ENCODE measurements around the gene NDUFB7.
A peak's percentile ranks its signal among the peaks of the same experiment; 100 is the strongest.

The NDUFB7 gene

GRCh38 chr19:14564652-14565297 lies 7.1 kb downstream of the NDUFB7 start (continued):
- TF ChIP-seq KLF17 (tag by site-specific recombination; IDR thresholded peaks at IDR 0.05), result peak; percentile 76; the same call in 1 of the 2 replicates
- peak; percentile 36; the same call in 1 of the 2 replicates for TF ChIP-seq ZNF76 (tag by site-specific recombination; IDR thresholded peaks at IDR 0.05; ENCODE audit: borderline replicate concordance, low read depth)
- TF ChIP-seq ZBTB17 (tag by site-specific recombination; IDR thresholded peaks at IDR 0.05), result peak; percentile 79
- 0 out of 2 replicates have a peak, but pooled peaks have one; percentile 16 for TF ChIP-seq KLF7 (tag by site-specific recombination; IDR thresholded peaks at IDR 0.05; ENCODE audit: borderline replicate concordance)

GRCh38 chr19:14563989-14564651 lies 7.7 kb downstream of the NDUFB7 start:
- H3K4me1 ChIP-seq (ENCODE audit: control insufficient read depth, insufficient read depth, low read length), result no peaks in the 10 kb centered on the region
- POLR2A ChIA-PET, result interaction anchor here (1.0 kb wide), 1 partner anchor 10 kb away, joined by 4 read pairs; no protein-coding TSS in a partner anchor
- no peak overlapping the region for H3K4me3 ChIP-seq (ENCODE audit: low read depth, low read length)
- TF ChIP-seq KLF8 (tag by site-specific recombination; IDR thresholded peaks at IDR 0.05), result peak; percentile 49; the same call in 1 of the 2 replicates
- TF ChIP-seq TSHZ1 (tag by site-specific recombination; IDR thresholded peaks at IDR 0.05; ENCODE audit: borderline replicate concordance), result no peak
- peak; percentile 63 for TF ChIP-seq ZNF341 (tag by site-specific recombination; IDR thresholded peaks at IDR 0.05; ENCODE audit: low read depth)
- no peaks in the 10 kb centered on the region for H3K9me3 ChIP-seq (ENCODE audit: control insufficient read depth, insufficient read depth, low read depth, low read length)
- CTCF ChIA-PET, result interaction anchor here (1.4 kb wide), 1 partner anchor 10 kb away, joined by 4 read pairs; no protein-coding TSS in a partner anchor
- H3K27ac ChIP-seq (ENCODE audit: extremely low read depth, low read depth, low read length), result 0 out of 2 replicates have a peak overlapping the region, but pooled peaks have one; percentile 16
- peaks cover 0 to 38% of the 10 kb centered on the region in 2 experiments; a peak in 2 of 3 replicates for H3K36me3 ChIP-seq (ENCODE audit: control insufficient read depth in 2 of 2, insufficient read depth in 1 of 2, low read length in 2 of 2)

GRCh38 chr19:14563590-14563926 lies 8.3 kb downstream of the NDUFB7 start:
- Histone ChIP-seq H3K4me1 (ENCODE audit: control insufficient read depth, insufficient read depth, low read length) (no peaks in the 10 kb centered on the region), H3K36me3 (ENCODE audit: control insufficient read depth in 2 of 2, insufficient read depth in 1 of 2, low read length in 2 of 2) (peaks cover 0 to 37% of the 10 kb centered on the region in 2 experiments; a peak in 1 of 3 replicates), H3K27ac (ENCODE audit: extremely low read depth, low read depth, low read length) (0 out of 2 replicates have a peak overlapping the region, but pooled peaks have one; percentile 16), H3K4me3 (ENCODE audit: low read depth, low read length) (no peak overlapping the region), H3K9me3 (ENCODE audit: control insufficient read depth, insufficient read depth, low read depth, low read length) (no peaks in the 10 kb centered on the region)
- CTCF ChIA-PET, result no interaction called here
- POLR2A ChIA-PET, result no interaction called here
- TF ChIP-seq ZNF558 (tag by site-specific recombination; IDR thresholded peaks at IDR 0.05), result no peak

GRCh38 chr19:14562660-14563589 lies 8.9 kb downstream of the NDUFB7 start:
- Histone ChIP-seq H3K9me3 (ENCODE audit: control insufficient read depth, insufficient read depth, low read depth, low read length) (no peaks in the 10 kb centered on the region), H3K4me3 (ENCODE audit: low read depth, low read length) (no peak overlapping the region), H3K27ac (ENCODE audit: extremely low read depth, low read depth, low read length) (no peak overlapping the region), H3K36me3 (ENCODE audit: control insufficient read depth in 2 of 2, insufficient read depth in 1 of 2, low read length in 2 of 2) (peaks cover 0 to 33% of the 10 kb centered on the region in 2 experiments; a peak in 1 of 3 replicates), H3K4me1 (ENCODE audit: control insufficient read depth, insufficient read depth, low read length) (no peaks in the 10 kb centered on the region)
- TF ChIP-seq HIC1 (tag by site-specific recombination; IDR thresholded peaks at IDR 0.05), result no peak
- TF ChIP-seq ZXDB (tag by site-specific recombination; IDR thresholded peaks at IDR 0.05), result no peak
- peak; percentile 19; the same call in 1 of the 2 replicates for TF ChIP-seq PATZ1 (tag by site-specific recombination; IDR thresholded peaks at IDR 0.05)
- TF ChIP-seq YY1 (tag by site-specific recombination; IDR thresholded peaks at IDR 0.05), result no peak
- TF ChIP-seq ZNF707 (tag by site-specific recombination; IDR thresholded peaks at IDR 0.05), result no peak
- ChIA-PET CTCF (interaction anchor here (1.2 kb wide), 1 partner anchor 1597 kb away, joined by 3 read pairs; no protein-coding TSS in a partner anchor), POLR2A (interaction anchor here (1.2 kb wide), 1 partner anchor 9 kb away, joined by 3 read pairs; no protein-coding TSS in a partner anchor)

All from HEK293 (cell line).